SK-N-MC (cell line): ENCODE measurements around the gene MPG.
"Not testable (repeated sequence)": the region's sequence is repeated elsewhere in the genome, so short reads cannot be mapped to it uniquely, and the experiment has no call there.

Source experiments
- DNase-seq: peaks from one replicate; pipeline ENCODE4 v3.0.0-alpha.2; 2011; ENCODE audit warnings: low read depth, low spot score
- H3K27ac ChIP-seq: fragments of 200-600 bp; sonication (generic); 2 replicates; pipeline ENCODE4 v1.5.1; 2016; ENCODE audit warnings: mixed run types
- H3K36me3 ChIP-seq: fragments of 200-600 bp; sonication (generic); 2 replicates; pipeline ENCODE4 v1.6.1; 2017; ENCODE audit warnings: antibody characterized with exemption, low read length, mixed read lengths; ENCODE audit not compliant: insufficient read depth
- H3K4me3 ChIP-seq: fragments of 200-600 bp; sonication (generic); 2 replicates; pipeline ENCODE4 v1.5.1; 2016
- H3K9ac ChIP-seq: fragments of 200-600 bp; sonication (generic); 2 replicates; pipeline ENCODE4 v1.8.0; 2017; ENCODE audit warnings: mixed run types, mixed read lengths; ENCODE audit not compliant: insufficient read length
- H3K9me3 ChIP-seq: fragments of 200-600 bp; sonication (generic); 2 replicates; pipeline ENCODE4 v1.6.1; 2017; ENCODE audit warnings: low read depth, mild to moderate bottlenecking, antibody characterized with exemption, low read length, moderate library complexity, mixed read lengths
- EZH2 ChIP-seq: fragments of 200-600 bp; sonication (generic); IDR thresholded peaks from one replicate; pipeline ENCODE4 v1.6.1; 2017; ENCODE audit warnings: antibody characterized with exemption
- FOXP2 ChIP-seq: optimal IDR thresholded peaks from 2 replicates; pipeline ENCODE3; 2011; ENCODE audit warnings: mild to moderate bottlenecking, moderate library complexity; ENCODE audit not compliant: insufficient read depth; ENCODE audit errors: extremely low read length, control extremely low read depth
- POLR2AphosphoS5 ChIP-seq: IDR thresholded peaks from 2 replicates; pipeline ENCODE4 v1.6.1; 2012; ENCODE audit warnings: mild to moderate bottlenecking, low read depth, low read length, borderline replicate concordance

Gene MPG

GRCh38 chr16:120756-121155, 42.7 kb downstream of the MPG start:
- no peak overlapping the region for H3K9ac ChIP-seq
- H3K27ac ChIP-seq = no peak overlapping the region
- no peak for DNase-seq
- peaks cover 6% of the 10 kb centered on the region; the same call in 1 of the 2 replicates for H3K36me3 ChIP-seq
- no peaks in the 10 kb centered on the region for H3K9me3 ChIP-seq
- no peak overlapping the region for H3K4me3 ChIP-seq
- TF ChIP-seq EZH2 (no peak), FOXP2 (no peak), POLR2AphosphoS5 (no peak)

- Histone ChIP-seq H3K27ac (no peak overlapping the region), H3K9ac (no peak overlapping the region), H3K4me3 (no peak overlapping the region), H3K9me3 (no peaks in the 10 kb centered on the region), H3K36me3 (peaks cover under 1% of the 10 kb centered on the region; the same call in 1 of the 2 replicates)
- no peak for DNase-seq
- TF ChIP-seq EZH2 (no peak), POLR2AphosphoS5 (no peak)
These were observed 44.3 kb downstream of the MPG start for GRCh38 chr16:122361-122760.

DNA sequence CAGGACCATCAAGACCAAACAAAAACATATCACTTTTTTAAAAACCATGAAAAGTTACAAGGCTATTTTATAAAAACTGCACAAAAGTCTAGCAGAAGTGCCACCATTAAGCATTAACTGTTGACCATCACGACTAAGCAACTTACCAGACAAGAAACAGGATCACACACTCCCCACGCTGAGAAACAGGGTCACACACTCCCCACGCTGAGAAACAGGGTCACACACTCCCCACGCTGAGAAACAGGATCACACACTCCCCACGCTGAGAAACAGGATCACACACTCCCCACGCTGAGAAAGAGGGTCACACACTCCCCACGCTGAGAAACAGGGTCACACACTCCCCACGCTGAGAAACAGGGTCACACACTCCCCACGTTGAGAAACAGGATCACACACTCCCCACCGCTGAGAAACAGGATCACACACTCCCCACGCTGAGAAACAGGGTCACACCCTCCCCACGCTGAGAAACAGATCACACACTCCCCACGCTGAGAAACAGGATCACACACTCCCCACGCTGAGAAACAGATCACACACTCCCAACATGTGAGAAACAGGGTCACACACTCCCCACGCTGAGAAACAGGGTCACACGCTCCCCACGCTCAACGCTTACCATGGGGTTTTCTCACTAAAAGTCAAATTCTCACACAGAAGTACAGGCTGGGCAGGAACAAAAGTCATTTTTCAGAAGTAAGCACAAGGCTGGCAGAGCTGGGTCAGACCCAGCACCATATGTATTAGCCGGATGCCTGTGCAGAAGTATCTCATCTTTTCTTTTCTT, 45.7 kb downstream of the MPG start:
- H3K9ac ChIP-seq, H3K27ac ChIP-seq, DNase-seq, H3K4me3 ChIP-seq, H3K9me3 ChIP-seq, H3K36me3 ChIP-seq: not testable (repeated sequence)

- Histone ChIP-seq H3K27ac (no peak overlapping the region), H3K9ac (no peak overlapping the region), H3K9me3 (no peaks in the 10 kb centered on the region)
These were observed 47.0 kb downstream of the MPG start for GRCh38 chr16:125011-125410.

DNA sequence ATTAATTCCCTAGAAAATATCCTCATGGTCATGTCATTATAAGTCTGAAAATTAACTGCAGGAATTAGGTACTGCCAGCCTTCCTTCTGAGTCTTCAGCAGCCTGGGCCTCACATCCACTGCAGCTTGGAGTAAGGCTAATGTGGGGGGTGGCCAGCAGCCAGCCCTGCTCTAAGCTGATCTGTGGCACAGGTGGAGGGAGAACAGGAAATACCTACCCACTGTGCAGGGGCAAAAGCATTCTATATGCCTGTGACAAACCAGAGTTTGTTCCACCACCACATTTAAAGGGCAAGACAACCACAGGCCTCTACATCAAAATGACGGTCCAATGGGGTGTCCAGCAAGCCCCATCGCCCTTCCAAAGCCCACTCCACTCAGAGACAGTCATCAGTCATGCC, 51.0 kb downstream of the MPG start:
- Histone ChIP-seq H3K9ac (no peak overlapping the region), H3K9me3 (no peaks in the 10 kb centered on the region), H3K4me3 (no peak overlapping the region), H3K27ac (no peak overlapping the region), H3K36me3 (no peaks in the 10 kb centered on the region)
- no peak for DNase-seq
- TF ChIP-seq FOXP2 (no peak), EZH2 (no peak)

More at GRCh38 chr16:125011-125410, 47.0 kb downstream of the MPG start:
- Histone ChIP-seq H3K4me3 (no peak overlapping the region), H3K36me3 (no peaks in the 10 kb centered on the region)
- no peak for DNase-seq
- no peak for TF ChIP-seq POLR2AphosphoS5
- no peak for TF ChIP-seq FOXP2
- TF ChIP-seq EZH2 = no peak

GRCh38 chr16:130533-131173, 52.6 kb downstream of the MPG start:
- H3K9ac ChIP-seq = no peak overlapping the region
- no peak for DNase-seq
- H3K27ac ChIP-seq = no peak overlapping the region
- TF ChIP-seq EZH2 (no peak), FOXP2 (no peak), POLR2AphosphoS5 (no peak)
- H3K4me3 ChIP-seq = no peak overlapping the region
- no peaks in the 10 kb centered on the region for H3K36me3 ChIP-seq
- no peaks in the 10 kb centered on the region for H3K9me3 ChIP-seq

GRCh38 chr16:132120-132519, 54.1 kb downstream of the MPG start:
- Histone ChIP-seq H3K9me3 (no peaks in the 10 kb centered on the region), H3K9ac (no peak overlapping the region), H3K36me3 (no peaks in the 10 kb centered on the region), H3K27ac (no peak overlapping the region), H3K4me3 (no peak overlapping the region)
- DNase-seq = no peak
- TF ChIP-seq FOXP2 (no peak), EZH2 (no peak), POLR2AphosphoS5 (no peak)

DNA sequence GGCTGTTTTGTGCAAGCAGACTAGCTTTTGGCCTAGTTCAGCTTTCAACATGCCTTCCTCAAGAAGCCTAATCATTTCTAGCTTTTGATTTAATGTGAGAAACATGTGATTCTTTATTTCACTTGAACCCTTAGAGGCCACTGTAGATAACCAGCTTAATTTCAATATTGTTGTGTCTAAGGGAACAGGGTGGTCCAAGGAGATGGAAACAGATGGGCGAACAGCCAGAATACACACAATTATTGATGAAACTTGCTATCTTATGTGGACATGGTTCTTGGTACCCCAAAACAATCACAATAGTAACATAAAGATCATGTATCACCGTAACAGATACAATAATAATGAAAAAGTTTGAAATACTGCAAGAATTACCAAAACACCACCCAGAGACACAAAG, 55.7 kb downstream of the MPG start:
- H3K9me3 ChIP-seq = no peaks in the 10 kb centered on the region
- no peak overlapping the region for H3K9ac ChIP-seq
- H3K27ac ChIP-seq = no peak overlapping the region
- no peaks in the 10 kb centered on the region for H3K36me3 ChIP-seq
- no peak overlapping the region for H3K4me3 ChIP-seq
- TF ChIP-seq EZH2 = no peak
- TF ChIP-seq FOXP2 = no peak
- no peak for TF ChIP-seq POLR2AphosphoS5
- DNase-seq = no peak
